OCI-LY1 (cell line): ENCODE results near the gene ACTL7B.

Source experiments
- EZH2 ChIP-seq: fragments of 200-600 bp; sonication (generic), shearing (Covaris generic); IDR thresholded peaks from 2 replicates; pipeline ENCODE4 v1.8.0; 2017; ENCODE audit warnings: borderline replicate concordance, mixed run types, mild to moderate bottlenecking, antibody characterized with exemption, low read length, moderate library complexity, mixed read lengths
- TF ChIP-seq, protein P1 (sequence below): fragments of 200-600 bp; sonication (generic), shearing (Covaris generic); IDR thresholded peaks from 2 replicates; pipeline ENCODE4 v1.5.1; 2017; ENCODE audit warnings: mild to moderate bottlenecking, antibody characterized with exemption, low read length, moderate library complexity, mixed read lengths

DNA sequence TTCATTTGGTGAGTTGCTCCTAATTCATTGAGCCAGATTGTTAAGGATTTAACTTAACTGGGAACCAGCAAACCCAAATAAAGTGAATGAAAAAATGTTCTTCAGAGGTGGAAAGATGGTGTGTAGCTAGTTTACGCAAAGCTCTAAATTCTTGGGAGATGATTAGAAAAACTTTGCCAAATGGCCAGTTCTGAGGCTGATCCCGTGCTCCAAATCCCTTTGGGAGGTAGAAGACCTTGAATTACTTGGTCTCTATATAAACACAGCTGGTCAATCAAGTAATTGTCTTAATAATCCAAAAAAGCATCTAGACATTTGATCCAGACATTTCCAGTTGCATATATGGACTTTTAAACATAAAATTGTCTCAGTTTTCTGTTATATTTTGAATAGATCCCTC lies 11.4 kb downstream of the ACTL7B start:
- TF ChIP-seq, protein P1, sequence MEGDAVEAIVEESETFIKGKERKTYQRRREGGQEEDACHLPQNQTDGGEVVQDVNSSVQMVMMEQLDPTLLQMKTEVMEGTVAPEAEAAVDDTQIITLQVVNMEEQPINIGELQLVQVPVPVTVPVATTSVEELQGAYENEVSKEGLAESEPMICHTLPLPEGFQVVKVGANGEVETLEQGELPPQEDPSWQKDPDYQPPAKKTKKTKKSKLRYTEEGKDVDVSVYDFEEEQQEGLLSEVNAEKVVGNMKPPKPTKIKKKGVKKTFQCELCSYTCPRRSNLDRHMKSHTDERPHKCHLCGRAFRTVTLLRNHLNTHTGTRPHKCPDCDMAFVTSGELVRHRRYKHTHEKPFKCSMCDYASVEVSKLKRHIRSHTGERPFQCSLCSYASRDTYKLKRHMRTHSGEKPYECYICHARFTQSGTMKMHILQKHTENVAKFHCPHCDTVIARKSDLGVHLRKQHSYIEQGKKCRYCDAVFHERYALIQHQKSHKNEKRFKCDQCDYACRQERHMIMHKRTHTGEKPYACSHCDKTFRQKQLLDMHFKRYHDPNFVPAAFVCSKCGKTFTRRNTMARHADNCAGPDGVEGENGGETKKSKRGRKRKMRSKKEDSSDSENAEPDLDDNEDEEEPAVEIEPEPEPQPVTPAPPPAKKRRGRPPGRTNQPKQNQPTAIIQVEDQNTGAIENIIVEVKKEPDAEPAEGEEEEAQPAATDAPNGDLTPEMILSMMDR: no peak
- TF ChIP-seq EZH2: no peak
